ENCODE measurements around the gene CTNNA2. TPM values are rescaled to one million over a fixed set of nuclear protein-coding genes. Genes with fewer than 3 reads are reported as not detected.

The CTNNA2 gene
- polyA plus RNA-seq, 1 of the 3 experiments (the other 2 are of a cell fraction) = 0.30 TPM

GRCh38 chr2:79833235-79833878 is 320.5 kb downstream of the CTNNA2 start:
- no peak for DNase-seq
- no peaks in the 10 kb centered on the region for H4K20me1 ChIP-seq (ENCODE audit: insufficient read depth)
- CTCF ChIA-PET = interaction anchor here (1.0 kb wide), 1 partner anchor 66 kb away, joined by 3 read pairs; no protein-coding TSS in a partner anchor

More at GRCh38 chr2:79833235-79833878, 320.5 kb downstream of the CTNNA2 start:
- 7% methylated on average over 1 of the region's 1 CpG for WGBS (ENCODE audit: low lambda C conversion rate)
- H3K4me1 ChIP-seq (ENCODE audit: control insufficient read depth in 1 of 2, insufficient read depth in 2 of 2, low read depth in 1 of 2, low read length in 1 of 2) = peaks cover 0 to 3% of the 10 kb centered on the region in 2 experiments; a peak in 1 of 4 replicates
- no peak overlapping the region for H3K9ac ChIP-seq
- H3K9me2 ChIP-seq = no peaks in the 10 kb centered on the region; the same call in 1 of the 2 replicates
- no peak overlapping the region for H3K4me2 ChIP-seq
- H3K79me2 ChIP-seq (ENCODE audit: insufficient read depth) = no peaks in the 10 kb centered on the region
- no peak overlapping the region for H2AFZ ChIP-seq (ENCODE audit: low read depth)
- H3K36me3 ChIP-seq (replicated peaks in 1 of 2; ENCODE audit: control insufficient read depth in 1 of 2, insufficient read depth in 2 of 2, low read length in 1 of 2) = no peaks in the 10 kb centered on the region
- no peak overlapping the region for H3K4me3 ChIP-seq (ENCODE audit: low read depth in 2 of 2, low read length in 1 of 2)
- TF ChIP-seq CTCF (IDR thresholded peaks at IDR 0.05) (no peak), FOXJ3 (CRISPR knock-in tag; IDR thresholded peaks at IDR 0.05) (no peak), TCF12 (IDR thresholded peaks at IDR 0.05) (no peak), YY1 (IDR thresholded peaks at IDR 0.05; ENCODE audit: low read depth) (no peak), USF1 (IDR thresholded peaks at IDR 0.05; ENCODE audit: borderline replicate concordance, low read depth) (no peak), REST (IDR thresholded peaks at IDR 0.05; ENCODE audit: low read depth, low read length) (no peak), MXI1 (IDR thresholded peaks at IDR 0.05; ENCODE audit: low read depth, low read length) (no peak)
- no peaks in the 10 kb centered on the region for H3K9me3 ChIP-seq
- no peak overlapping the region for H3K27ac ChIP-seq (ENCODE audit: low read depth in 2 of 2, low read length in 1 of 2)
- H3K27me3 ChIP-seq (ENCODE audit: insufficient read depth) = no peaks in the 10 kb centered on the region
- POLR2A ChIA-PET = no interaction called here
- H3F3A ChIP-seq (replicated peaks; ENCODE audit: insufficient read depth) = no peaks in the 10 kb centered on the region

All from SK-N-SH (cell line).